H1 (cell line): ENCODE data around the gene DLEC1. TPM values are rescaled to one million over a fixed set of nuclear protein-coding genes. Genes with fewer than 3 reads are reported as not detected.

Source experiments
- CTCF ChIA-PET: fragments of 300-600 bp; sonication (Branson Sonifier 250); formaldehyde crosslinking; loops from one replicate; lab custom pipeline; 2021; ENCODE audit not compliant: partially characterized antibody; lab: Charles Lee
- POLR2A ChIA-PET: fragments of 300-600 bp; sonication (Branson Sonifier 250); formaldehyde crosslinking; loops from one replicate; lab custom pipeline; 2021; ENCODE audit warnings: inconsistent platforms; ENCODE audit not compliant: partially characterized antibody; lab: Charles Lee
- DNase-seq, 2 experiments: peaks; one replicate each; pipeline versions ENCODE4 v3.0.0 to v3.0.0-alpha.2; 2010 to 2022; ENCODE audit warnings: low spot score in 2 of 2, low read depth in 1 of 2, mixed read lengths in 1 of 2
- FAIRE-seq: peaks from 2 replicates; lab custom pipeline; 2011; peaks lifted over from hg19 to GRCh38; lab: Jason Lieb, UNC
- H2AFZ ChIP-seq: 2 replicates; pipeline ENCODE4 v1.8.1; 2012; ENCODE audit warnings: low read length, inconsistent platforms
- H2AK5ac ChIP-seq: 2 replicates; pipeline ENCODE4 v1.6.1; 2013; ENCODE audit warnings: low read depth, low read length
- H2BK120ac ChIP-seq: replicated peaks from 2 replicates; pipeline ENCODE3; 2013; ENCODE audit warnings: low read depth, low read length, inconsistent platforms
- H2BK12ac ChIP-seq: 2 replicates; pipeline ENCODE4 v1.6.1; 2013; ENCODE audit warnings: low read depth, low read length
- H2BK15ac ChIP-seq: 2 replicates; pipeline ENCODE4 v1.6.1; 2013; ENCODE audit warnings: low read length
- H2BK20ac ChIP-seq: 2 replicates; pipeline ENCODE4 v1.6.1; 2013; ENCODE audit warnings: low read length
- H2BK5ac ChIP-seq: 2 replicates; pipeline ENCODE4 v1.6.1; 2013; ENCODE audit warnings: low read depth, low read length
- H3K14ac ChIP-seq: 2 replicates; pipeline ENCODE4 v1.6.1; 2013; ENCODE audit warnings: inconsistent platforms; ENCODE audit not compliant: insufficient read length
- H3K18ac ChIP-seq: 2 replicates; pipeline ENCODE4 v1.6.1; 2013; ENCODE audit warnings: low read length; ENCODE audit errors: extremely low read depth
- H3K23ac ChIP-seq: 2 replicates; pipeline ENCODE4 v1.6.1; 2013; ENCODE audit warnings: inconsistent platforms; ENCODE audit not compliant: insufficient read length
- H3K23me2 ChIP-seq: 2 replicates; pipeline ENCODE4 v1.6.1; 2013; ENCODE audit warnings: low read depth, low read length
- H3K27ac ChIP-seq: 2 replicates; pipeline ENCODE4 v1.6.1; 2011; ENCODE audit warnings: low read depth, low read length, inconsistent platforms
- H3K27me3 ChIP-seq, 4 experiments: replicated peaks in 1 of 4; 1 replicate in 1 of 4; 2 replicates in 3 of 4; pipeline versions ENCODE4 v1.6.1 to v1.8.1; 2011 to 2013; ENCODE audit warnings: low read length in 3 of 4, mild to moderate bottlenecking in 3 of 4, inconsistent platforms in 2 of 4, mixed read lengths in 2 of 4, moderate library complexity in 1 of 4; ENCODE audit not compliant: control insufficient read depth in 3 of 4, insufficient read depth in 3 of 4; ENCODE audit errors: extremely low read depth in 1 of 4
- H3K36me3 ChIP-seq, 4 experiments: 2 replicates each; pipeline versions ENCODE4 v1.6.1 to v1.8.1; 2011 to 2013; ENCODE audit warnings: mild to moderate bottlenecking in 4 of 4, low read length in 3 of 4, moderate library complexity in 2 of 4, control low read depth in 1 of 4, inconsistent platforms in 1 of 4; ENCODE audit not compliant: insufficient read depth in 4 of 4, control insufficient read depth in 2 of 4
- H3K4ac ChIP-seq: replicated peaks from 2 replicates; pipeline ENCODE3; 2013; ENCODE audit warnings: low read length, low read depth, mixed read lengths, inconsistent platforms; ENCODE audit not compliant: insufficient read length
- H3K4me1 ChIP-seq, 4 experiments: replicated peaks in 1 of 4; 1 replicate in 1 of 4; 2 replicates in 3 of 4; pipeline versions ENCODE4 v1.6.1 to v1.8.1; 2011 to 2013; ENCODE audit warnings: low read length in 3 of 4, inconsistent platforms in 2 of 4, mixed read lengths in 1 of 4; ENCODE audit not compliant: insufficient read depth in 4 of 4, control insufficient read depth in 3 of 4
- H3K4me2 ChIP-seq, 2 experiments: 2 replicates each; pipeline versions ENCODE4 v1.6.1 to v1.8.1; 2011 to 2013; ENCODE audit warnings: low read depth in 2 of 2, low read length in 2 of 2, control low read depth in 1 of 2, inconsistent platforms in 1 of 2, mild to moderate bottlenecking in 1 of 2; ENCODE audit not compliant: insufficient read depth in 1 of 2
- H3K4me3 ChIP-seq, 4 experiments: fragments of 200-600, 300-600 bp in 1 of 4; sonication (generic), shearing (Covaris generic), sonication (Bioruptor Twin) in 1 of 4; 2 replicates each; pipeline versions ENCODE4 v1.5.1 to v1.8.1; 2011 to 2016; ENCODE audit warnings: low read length in 4 of 4, low read depth in 3 of 4, control low read depth in 2 of 4, inconsistent platforms in 2 of 4, mild to moderate bottlenecking in 2 of 4, mixed read lengths in 1 of 4, moderate library complexity in 1 of 4; ENCODE audit not compliant: insufficient read depth in 2 of 4; ENCODE audit errors: extremely low read depth in 1 of 4
- H3K56ac ChIP-seq: replicated peaks from 2 replicates; pipeline ENCODE3; 2013; ENCODE audit warnings: low read depth, mild to moderate bottlenecking, mixed read lengths, low read length, inconsistent platforms; ENCODE audit not compliant: insufficient read length
- H3K79me1 ChIP-seq: 2 replicates; pipeline ENCODE4 v1.6.1; 2013; ENCODE audit warnings: low read depth, low read length, control low read depth
- H3K79me2 ChIP-seq, 2 experiments: 2 replicates each; pipeline versions ENCODE4 v1.6.1 to v1.8.1; 2012 to 2013; ENCODE audit warnings: low read length in 2 of 2, mild to moderate bottlenecking in 2 of 2, inconsistent platforms in 1 of 2; ENCODE audit not compliant: insufficient read depth in 2 of 2, control insufficient read depth in 1 of 2
- H3K9ac ChIP-seq, 4 experiments: replicated peaks in 1 of 4; 1 replicate in 1 of 4; 2 replicates in 3 of 4; pipeline versions ENCODE4 v1.6.1 to v1.8.1; 2011 to 2013; ENCODE audit warnings: low read depth in 3 of 4, low read length in 3 of 4, control low read depth in 2 of 4, mild to moderate bottlenecking in 2 of 4, moderate library complexity in 2 of 4, inconsistent platforms in 1 of 4; ENCODE audit errors: extremely low read depth in 1 of 4
- H3K9me3 ChIP-seq, 2 experiments: 2 replicates each; pipeline versions ENCODE4 v1.6.1 to v1.8.1; 2012 to 2013; ENCODE audit warnings: mild to moderate bottlenecking in 2 of 2, moderate library complexity in 2 of 2, control low read depth in 1 of 2, inconsistent platforms in 1 of 2, low read depth in 1 of 2, low read length in 1 of 2, mixed read lengths in 1 of 2; ENCODE audit not compliant: insufficient read depth in 2 of 2
- H4K20me1 ChIP-seq, 2 experiments: replicated peaks in 1 of 2; 2 replicates each; pipeline versions ENCODE3 to v1.8.1; 2011 to 2013; ENCODE audit warnings: inconsistent platforms in 2 of 2, low read length in 2 of 2, mild to moderate bottlenecking in 1 of 2; ENCODE audit not compliant: insufficient read depth in 2 of 2, control insufficient read depth in 1 of 2
- H4K5ac ChIP-seq: 2 replicates; pipeline ENCODE4 v1.6.1; 2013; ENCODE audit warnings: low read length, low read depth, mixed read lengths, inconsistent platforms; ENCODE audit not compliant: insufficient read length
- H4K8ac ChIP-seq: 2 replicates; pipeline ENCODE4 v1.8.0; 2013; ENCODE audit warnings: mild to moderate bottlenecking, moderate library complexity, low read length, inconsistent platforms; ENCODE audit not compliant: insufficient read depth; ENCODE audit errors: extremely low read depth
- H4K91ac ChIP-seq: replicated peaks from 2 replicates; pipeline ENCODE3; 2013; ENCODE audit warnings: low read length, mixed read lengths, inconsistent platforms; ENCODE audit not compliant: insufficient read length
- BCL11A ChIP-seq, 2 experiments: IDR thresholded peaks; one replicate each; pipeline ENCODE4 v1.6.1; 2011; ENCODE audit warnings: low read depth in 2 of 2, low read length in 2 of 2, mild to moderate bottlenecking in 2 of 2
- EGR1 ChIP-seq: IDR thresholded peaks from 2 replicates; pipeline ENCODE4 v1.6.1; 2011; ENCODE audit warnings: low read depth, low read length, borderline replicate concordance
- EZH2 ChIP-seq: fragments of 200-600 bp; sonication (generic); IDR thresholded peaks from 2 replicates; pipeline ENCODE4 v1.7.1; 2012; ENCODE audit warnings: low read depth, mild to moderate bottlenecking, moderate library complexity, low read length, inconsistent platforms; ENCODE audit not compliant: severe bottlenecking
- HDAC6 ChIP-seq: IDR thresholded peaks from one replicate; pipeline ENCODE4 v1.7.1; 2012; ENCODE audit warnings: low read depth, mild to moderate bottlenecking, inconsistent platforms, low read length, moderate library complexity
- POLR2AphosphoS5 ChIP-seq: IDR thresholded peaks from 2 replicates; pipeline ENCODE4 v1.6.1; 2011; ENCODE audit warnings: low read depth, low read length
- WGBS, 2 experiments: shearing (Covaris generic) in 1 of 2; methylation state at CpG; one replicate each; pipeline versions ENCODE4 v1.1.6 to v1.1.7; 2013 to 2015; ENCODE audit warnings: low lambda C conversion rate in 2 of 2, mixed read lengths in 2 of 2, inconsistent platforms in 1 of 2, low coverage in 1 of 2, missing lambda C conversion rate in 1 of 2; ENCODE audit not compliant: insufficient replicate concordance in 2 of 2, insufficient coverage in 1 of 2, insufficient read length in 1 of 2; ENCODE audit errors: extremely low coverage in 1 of 2, missing lambda C conversion rate in 1 of 2; 5-methylcytosine and 5-hydroxymethylcytosine counted together
- polyA plus RNA-seq, 7 experiments: library from polyadenylated mRNA; depleted of rRNA in 3 of 7; stranded (reverse) in 5 of 7; unstranded in 2 of 7; fragments of >200 nt in 5 of 7; fragments of 200-250 nt in 2 of 7; gene quantifications; 1 replicate in 5 of 7; 2 replicates in 1 of 7; 4 replicates in 1 of 7; pipeline versions ENCODE4 v1.2.1 to v1.2.3, GENCODE V29; 2011 to 2013; ENCODE audit warnings: missing spikeins in 2 of 7, mixed read lengths in 2 of 7
- total RNA-seq: library from RNA; stranded (reverse); fragmentation: NEBNext Ultra II Directional; extraction: Animal tissue kit (Norgen Biotek cat#: 25700); gene quantifications from 2 replicates; pipeline ENCODE4 v1.2.1, GENCODE V29; 2021

The DLEC1 gene
- total and polyA plus RNA-seq, 2 of the 8 experiments (the other 6 are each of a cell fraction or from before 2014, with no cell fraction given) = 0.26 to 0.76 TPM

GRCh38 chr3:38027466-38028465 is 11.2 kb upstream of the DLEC1 start:
- WGBS, 2 experiments = 84% methylated on average over 6 of the region's 6 CpGs; no CpG with 5 or more reads in 1 of the 2 experiments
- no peak overlapping the region for H2AFZ ChIP-seq
- H4K91ac ChIP-seq = no peak overlapping the region
- DNase-seq (no peak), FAIRE-seq (no peak)
- H3K14ac ChIP-seq = no peak overlapping the region
- POLR2A ChIA-PET = interaction anchor here (1.9 kb wide), 1 partner anchor 11 kb away, joined by 9 read pairs; the partner anchor contains the start of gene DLEC1
- H3K23ac ChIP-seq = no peak overlapping the region
- no peak overlapping the region for H4K8ac ChIP-seq
- no peak overlapping the region for H2BK20ac ChIP-seq
- no peaks in the 10 kb centered on the region for H3K79me1 ChIP-seq
- H3K4me3 ChIP-seq = peak overlapping the region in 1 of 4 experiments; percentile 88; a peak in 1 of 8 replicates
- H3K56ac ChIP-seq = no peak overlapping the region
- TF ChIP-seq EGR1 = no peak
- TF ChIP-seq BCL11A (IDR thresholded peaks at IDR 0.05; ENCODE audit: low read depth in 2 of 2, low read length in 2 of 2) = no peak
- no peak for TF ChIP-seq POLR2AphosphoS5
- TF ChIP-seq EZH2 = peak; percentile 21
- TF ChIP-seq HDAC6 = no peak
- peaks cover 18% of the 10 kb centered on the region; the same call in 1 of the 2 replicates for H3K23me2 ChIP-seq
- peaks cover 0 to 9% (median 6%) of the 10 kb centered on the region in 4 experiments; a peak in 6 of 7 replicates for H3K4me1 ChIP-seq
- H3K9me3 ChIP-seq = no peaks in the 10 kb centered on the region
- H2BK120ac ChIP-seq = no peak overlapping the region
- 0 out of 2 replicates have a peak overlapping the region, but pooled peaks have one; percentile 5 for H2BK15ac ChIP-seq
- H3K4me2 ChIP-seq = peak overlapping the region in 1 of 2 experiments; percentile 69; a peak in 1 of 4 replicates
- H2AK5ac ChIP-seq = no peak overlapping the region
- H4K20me1 ChIP-seq = peaks cover 12 to 17% of the 10 kb centered on the region in 2 experiments
- 0 out of 2 replicates have a peak overlapping the region, but pooled peaks have one; percentile 17 for H2BK12ac ChIP-seq
- H3K4ac ChIP-seq = no peak overlapping the region
- H3K36me3 ChIP-seq = no peaks in the 10 kb centered on the region
- H3K79me2 ChIP-seq = no peaks in the 10 kb centered on the region
- H3K27me3 ChIP-seq = peaks cover 27 to 58% (median 52%) of the 10 kb centered on the region in 4 experiments
- CTCF ChIA-PET = interaction anchor here (0.9 to 1.8 kb wide), 7 partner anchors 14 to 131 kb away, joined by 3 to 6 read pairs (median 3); no protein-coding TSS in a partner anchor
- H4K5ac ChIP-seq = no peak overlapping the region
- H3K27ac ChIP-seq = no peak overlapping the region
- no peak overlapping the region for H3K9ac ChIP-seq
- no peak overlapping the region for H2BK5ac ChIP-seq
- H3K18ac ChIP-seq = no peak overlapping the region
